Lower lobe of right lung (tissue), 2 donors: ENCODE data around the gene MOB3B. TPM values are rescaled to one million over a fixed set of nuclear protein-coding genes. Genes with fewer than 3 reads are reported as not detected.

ENCODE experiments used
- ATAC-seq, 2 donors: fragments of 200-7000 bp; cut with Tn5 transposase; one replicate each; pipeline ENCODE4 v1.9.1; 2020 to 2022; ENCODE audit warnings: mild to moderate bottlenecking in 2 of 2, moderate library complexity in 2 of 2
- DNase-seq: peaks from one replicate; pipeline ENCODE4 v3.0.0-alpha.2; 2020
- H3K27ac ChIP-seq: fragments of 200-600 bp; one replicate; pipeline ENCODE4 v1.8.0; 2022
- H3K27me3 ChIP-seq: fragments of 200-600 bp; one replicate; pipeline ENCODE4 v1.8.0; 2022; ENCODE audit warnings: low read depth
- H3K36me3 ChIP-seq: fragments of 200-600 bp; one replicate; pipeline ENCODE4 v1.8.0; 2022; ENCODE audit warnings: mild to moderate bottlenecking
- H3K4me1 ChIP-seq: fragments of 200-600 bp; one replicate; pipeline ENCODE4 v1.8.0; 2022
- H3K4me3 ChIP-seq: fragments of 200-600 bp; one replicate; pipeline ENCODE4 v1.8.0; 2022; ENCODE audit warnings: mild to moderate bottlenecking
- H3K9me3 ChIP-seq: fragments of 200-600 bp; one replicate; pipeline ENCODE4 v1.8.0; 2022
- CTCF ChIP-seq: fragments of 200-600 bp; IDR thresholded peaks from one replicate; pipeline ENCODE4 v1.8.0; 2022; ENCODE audit warnings: antibody characterized with exemption, mild to moderate bottlenecking
- intact Hi-C: fragments of 100-400 bp; cut with DNase I; formaldehyde crosslinking; loops from one replicate; pipeline ENCODE4 v1.11.0; 2022
- total RNA-seq: library from RNA; stranded (reverse); fragmentation: NEBNext Ultra II Directional; extraction: Animal tissue kit (Norgen Biotek cat#: 25700); gene quantifications from one replicate; pipeline ENCODE4 v1.2.1, GENCODE V29; 2021
- donor health status: DM: no; HTN: yes; CAD: no; lungs with severe emphysema.

Gene MOB3B
- total RNA-seq, 1 donor from 2014 or later: 22.7 TPM

GRCh38 chr9:27336126-27336525 lies 193.5 kb downstream of the MOB3B start:
- Histone ChIP-seq H3K27ac (peak overlapping the region; percentile 78), H3K27me3 (no peaks in the 10 kb centered on the region), H3K36me3 (no peaks in the 10 kb centered on the region), H3K9me3 (no peaks in the 10 kb centered on the region), H3K4me3 (no peak overlapping the region), H3K4me1 (peaks cover 59% of the 10 kb centered on the region)
- intact Hi-C loops: no loop called here
- no peak for TF ChIP-seq CTCF
- DNase-seq (no peak), ATAC-seq (no peak)

GRCh38 chr9:27335075-27335474 lies 194.5 kb downstream of the MOB3B start:
- DNase-seq (no peak), ATAC-seq (peak; percentile 39 to 52)
- Histone ChIP-seq H3K36me3 (no peaks in the 10 kb centered on the region), H3K27me3 (no peaks in the 10 kb centered on the region), H3K4me1 (peaks cover 50% of the 10 kb centered on the region), H3K4me3 (no peak overlapping the region), H3K9me3 (no peaks in the 10 kb centered on the region), H3K27ac (no peak overlapping the region)
- TF ChIP-seq CTCF: no peak
- intact Hi-C loops: no loop called here

- peak; percentile 71 to 84 for ATAC-seq
- DNase-seq: peak; percentile 57
- H3K27me3 ChIP-seq: no peaks in the 10 kb centered on the region
- intact Hi-C loops: loop anchor here (5.0 kb wide), 1 partner anchor 214 kb away; no protein-coding TSS in a partner anchor
- H3K4me1 ChIP-seq: peaks cover 36% of the 10 kb centered on the region
- TF ChIP-seq CTCF: peak; percentile 92
- H3K27ac ChIP-seq: no peak overlapping the region
- H3K9me3 ChIP-seq: no peaks in the 10 kb centered on the region
- no peaks in the 10 kb centered on the region for H3K36me3 ChIP-seq
- no peak overlapping the region for H3K4me3 ChIP-seq
Measured at GRCh38 chr9:27333241-27334052, 196.2 kb downstream of the MOB3B start.

- Histone ChIP-seq H3K4me1 (peaks cover 16% of the 10 kb centered on the region), H3K27ac (no peak overlapping the region), H3K27me3 (no peaks in the 10 kb centered on the region), H3K4me3 (no peak overlapping the region), H3K9me3 (no peaks in the 10 kb centered on the region), H3K36me3 (no peaks in the 10 kb centered on the region)
- no peak for ATAC-seq
- no peak for DNase-seq
- intact Hi-C loops: loop anchor here (5.0 kb wide), 1 partner anchor 216 kb away; no protein-coding TSS in a partner anchor
- TF ChIP-seq CTCF: no peak
Measured at GRCh38 chr9:27331393-27331792, 198.2 kb downstream of the MOB3B start.

- DNase-seq (no peak), ATAC-seq (no peak)
- intact Hi-C loops: no loop called here
- Histone ChIP-seq H3K9me3 (no peaks in the 10 kb centered on the region), H3K4me1 (peaks cover 6% of the 10 kb centered on the region), H3K4me3 (no peak overlapping the region), H3K36me3 (no peaks in the 10 kb centered on the region), H3K27ac (no peak overlapping the region), H3K27me3 (no peaks in the 10 kb centered on the region)
- no peak for TF ChIP-seq CTCF
Measured at GRCh38 chr9:27329291-27329690, 200.3 kb downstream of the MOB3B start.
